Esophagus (tissue), 2 donors: ENCODE measurements around the gene TRAF3. TPM values are rescaled to one million over a fixed set of nuclear protein-coding genes. Genes with fewer than 3 reads are reported as not detected.

Experiments used
- H3K27ac ChIP-seq, 2 donors: one replicate each; pipeline ENCODE4 v1.5.1; 2013; ENCODE audit warnings: low read depth in 2 of 2, mild to moderate bottlenecking in 2 of 2, inconsistent platforms in 1 of 2, low read length in 1 of 2, moderate library complexity in 1 of 2
- H3K27me3 ChIP-seq, 2 donors: one replicate each; pipeline ENCODE4 v1.6.1; 2013; ENCODE audit warnings: low read length in 2 of 2, control low read depth in 1 of 2, mild to moderate bottlenecking in 1 of 2; ENCODE audit not compliant: insufficient read depth in 2 of 2, control insufficient read depth in 1 of 2
- H3K36me3 ChIP-seq, 2 donors: one replicate each; pipeline ENCODE4 v1.6.1; 2013; ENCODE audit warnings: low read length in 1 of 2; ENCODE audit not compliant: control insufficient read depth in 2 of 2, insufficient read depth in 2 of 2
- H3K4me1 ChIP-seq, 2 donors: one replicate each; pipeline ENCODE4 v1.6.1; 2013; ENCODE audit warnings: low read length in 1 of 2; ENCODE audit not compliant: control insufficient read depth in 2 of 2, insufficient read depth in 2 of 2
- H3K4me3 ChIP-seq, 2 donors: one replicate each; pipeline ENCODE4 v1.5.1; 2013; ENCODE audit warnings: low read length in 2 of 2, mild to moderate bottlenecking in 2 of 2, low read depth in 1 of 2, moderate library complexity in 1 of 2
- H3K9me3 ChIP-seq, 2 donors: one replicate each; pipeline ENCODE4 v1.6.1; 2013; ENCODE audit warnings: mild to moderate bottlenecking in 2 of 2, low read depth in 1 of 2, low read length in 1 of 2, moderate library complexity in 1 of 2; ENCODE audit not compliant: control insufficient read depth in 2 of 2, insufficient read depth in 1 of 2
- WGBS, 2 donors: extraction: QIAGEN DNeasy Blood & Tissue Kit; methylation state at CpG; one replicate each; pipeline ENCODE4 v1.1.7; 2013; 5-methylcytosine and 5-hydroxymethylcytosine counted together
- polyA plus RNA-seq, 2 donors: library from polyadenylated mRNA; stranded (reverse); fragments of 200-250 nt; gene quantifications; one replicate each; pipeline ENCODE4 v1.2.3, GENCODE V29; 2013
- donor health status: healthy with polysubstance abuse.
- donor health status: Bipolar disorder and iron deficiency.

TRAF3 gene
- polyA plus RNA-seq, 2 donors: 3.8 to 4.9 TPM

GRCh38 chr14:102900631-102901571 is 123.7 kb downstream of the TRAF3 start:
- peaks cover 7 to 28% of the 10 kb centered on the region in 2 donors for H3K36me3 ChIP-seq

GRCh38 chr14:102901633-102902032 is 124.4 kb downstream of the TRAF3 start:
- Histone ChIP-seq H3K27me3 (no peaks in the 10 kb centered on the region), H3K4me3 (no peak overlapping the region), H3K4me1 (no peaks in the 10 kb centered on the region), H3K36me3 (peaks cover 7 to 29% of the 10 kb centered on the region in 2 donors), H3K27ac (no peak overlapping the region), H3K9me3 (no peaks in the 10 kb centered on the region)
- WGBS, 2 donors: 77 to 84% methylated on average over 4 of the region's 4 CpGs

More at GRCh38 chr14:102900631-102901571, 123.7 kb downstream of the TRAF3 start:
- Histone ChIP-seq H3K9me3 (no peaks in the 10 kb centered on the region), H3K27ac (no peak overlapping the region), H3K4me3 (no peak overlapping the region), H3K27me3 (no peaks in the 10 kb centered on the region), H3K4me1 (no peaks in the 10 kb centered on the region)
- 82 to 85% methylated on average over 39 of the region's 39 CpGs for WGBS, 2 donors

DNA sequence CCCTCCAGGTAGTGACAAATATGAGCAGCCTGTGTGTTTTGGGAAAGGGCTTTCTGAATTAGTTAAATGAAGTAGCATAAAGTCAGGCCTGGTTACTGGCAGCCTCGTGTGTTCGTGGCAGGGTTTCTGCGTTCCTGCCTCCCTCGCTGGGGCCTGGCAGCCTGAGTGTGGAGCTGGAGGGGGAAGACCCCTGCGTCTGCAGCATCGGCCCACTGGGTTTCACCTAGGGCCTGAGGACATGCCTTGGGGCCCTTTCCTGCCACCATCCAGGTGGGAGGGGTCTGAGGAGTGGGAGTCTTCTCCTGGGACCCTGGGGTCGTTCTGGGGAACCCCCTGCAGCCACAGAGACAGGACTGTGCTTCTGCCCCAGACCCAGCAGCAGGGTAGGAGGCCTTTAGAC is 124.8 kb downstream of the TRAF3 start:
- H3K27ac ChIP-seq: no peak overlapping the region
- H3K4me1 ChIP-seq: no peaks in the 10 kb centered on the region
- H3K9me3 ChIP-seq: no peaks in the 10 kb centered on the region
- H3K27me3 ChIP-seq: no peaks in the 10 kb centered on the region
- WGBS, 2 donors: 87 to 88% methylated on average over 7 of the region's 7 CpGs
- peaks cover 7 to 32% of the 10 kb centered on the region in 2 donors for H3K36me3 ChIP-seq
- no peak overlapping the region for H3K4me3 ChIP-seq

DNA sequence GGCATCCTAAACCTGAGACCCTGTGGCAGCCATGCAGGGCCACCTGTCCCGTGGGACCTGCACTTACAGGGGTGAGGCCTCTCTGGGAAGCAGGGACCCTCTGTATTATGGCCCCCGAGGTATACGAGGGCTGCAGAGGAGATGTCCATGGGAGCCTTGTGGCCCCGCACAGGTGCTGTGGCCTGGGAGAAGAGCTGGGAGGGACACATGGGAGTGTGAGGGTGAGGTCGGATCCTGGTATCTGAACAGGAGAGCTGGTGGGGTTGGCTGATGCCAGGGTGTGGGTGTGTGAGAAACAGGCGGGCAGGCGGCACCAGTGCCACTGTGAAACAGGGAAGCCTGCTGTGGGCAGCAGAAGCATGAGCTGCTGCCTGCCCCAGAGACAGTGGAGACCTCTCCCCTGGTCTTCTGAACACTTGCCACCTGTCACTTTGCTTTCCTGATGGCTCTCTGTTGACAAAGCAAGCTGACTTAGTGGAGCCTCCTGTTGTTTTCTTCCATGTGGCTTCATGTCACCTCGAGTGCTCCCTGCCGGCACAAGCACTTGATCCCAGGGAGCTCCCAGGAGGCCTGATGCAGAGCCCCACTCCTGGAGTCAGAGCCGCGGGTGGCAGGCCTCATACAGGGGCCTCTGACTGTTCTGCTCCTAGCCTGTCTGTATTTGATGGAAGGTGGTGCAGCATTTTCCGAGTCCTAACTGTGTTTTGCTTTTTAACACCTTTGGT is 125.4 kb downstream of the TRAF3 start:
- Histone ChIP-seq H3K27me3 (no peaks in the 10 kb centered on the region), H3K9me3 (no peaks in the 10 kb centered on the region), H3K4me1 (no peaks in the 10 kb centered on the region), H3K4me3 (no peak overlapping the region), H3K36me3 (peaks cover 6 to 38% of the 10 kb centered on the region in 2 donors), H3K27ac (no peak overlapping the region)
- 89 to 90% methylated on average over 12 of the region's 12 CpGs for WGBS, 2 donors

- Histone ChIP-seq H3K27me3 (no peaks in the 10 kb centered on the region), H3K9me3 (no peaks in the 10 kb centered on the region), H3K4me1 (no peaks in the 10 kb centered on the region), H3K27ac (no peak overlapping the region), H3K36me3 (peaks cover 4 to 44% of the 10 kb centered on the region in 2 donors), H3K4me3 (no peak overlapping the region)
- WGBS, 2 donors: 93 to 96% methylated on average over 29 of the region's 29 CpGs
Measured at GRCh38 chr14:102903248-102903888, 126.1 kb downstream of the TRAF3 start.

GRCh38 chr14:102903889-102904512 is 126.8 kb downstream of the TRAF3 start:
- no peak overlapping the region for H3K27ac ChIP-seq
- H3K36me3 ChIP-seq: peaks cover 4 to 46% of the 10 kb centered on the region in 2 donors
- no peaks in the 10 kb centered on the region for H3K9me3 ChIP-seq
- no peak overlapping the region for H3K4me3 ChIP-seq
- no peaks in the 10 kb centered on the region for H3K4me1 ChIP-seq
- 95 to 98% methylated on average over 7 of the region's 7 CpGs for WGBS, 2 donors
- no peaks in the 10 kb centered on the region for H3K27me3 ChIP-seq

DNA sequence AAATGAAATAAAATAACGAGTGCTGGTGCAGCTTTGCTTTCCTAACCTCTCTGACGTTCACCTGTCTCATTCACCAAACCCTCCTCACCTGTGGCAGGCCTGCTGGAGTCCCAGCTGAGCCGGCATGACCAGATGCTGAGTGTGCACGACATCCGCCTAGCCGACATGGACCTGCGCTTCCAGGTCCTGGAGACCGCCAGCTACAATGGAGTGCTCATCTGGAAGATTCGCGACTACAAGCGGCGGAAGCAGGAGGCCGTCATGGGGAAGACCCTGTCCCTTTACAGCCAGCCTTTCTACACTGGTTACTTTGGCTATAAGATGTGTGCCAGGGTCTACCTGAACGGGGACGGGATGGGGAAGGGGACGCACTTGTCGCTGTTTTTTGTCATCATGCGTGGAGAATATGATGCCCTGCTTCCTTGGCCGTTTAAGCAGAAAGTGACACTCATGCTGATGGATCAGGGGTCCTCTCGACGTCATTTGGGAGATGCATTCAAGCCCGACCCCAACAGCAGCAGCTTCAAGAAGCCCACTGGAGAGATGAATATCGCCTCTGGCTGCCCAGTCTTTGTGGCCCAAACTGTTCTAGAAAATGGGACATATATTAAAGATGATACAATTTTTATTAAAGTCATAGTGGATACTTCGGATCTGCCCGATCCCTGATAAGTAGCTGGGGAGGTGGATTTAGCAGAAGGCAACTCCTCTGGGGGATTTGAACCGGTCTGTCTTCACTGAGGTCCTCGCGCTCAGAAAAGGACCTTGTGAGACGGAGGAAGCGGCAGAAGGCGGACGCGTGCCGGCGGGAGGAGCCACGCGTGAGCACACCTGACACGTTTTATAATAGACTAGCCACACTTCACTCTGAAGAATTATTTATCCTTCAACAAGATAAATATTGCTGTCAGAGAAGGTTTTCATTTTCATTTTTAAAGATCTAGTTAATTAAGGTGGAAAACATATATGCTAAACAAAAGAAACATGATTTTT is 128.2 kb downstream of the TRAF3 start:
- Histone ChIP-seq H3K9me3 (no peaks in the 10 kb centered on the region), H3K36me3 (peaks cover 4 to 49% of the 10 kb centered on the region in 2 donors), H3K27me3 (no peaks in the 10 kb centered on the region), H3K4me3 (no peak overlapping the region), H3K27ac (no peak overlapping the region), H3K4me1 (no peaks in the 10 kb centered on the region)
- 95 to 97% methylated on average over 38 of the region's 38 CpGs for WGBS, 2 donors

- Histone ChIP-seq H3K9me3 (no peaks in the 10 kb centered on the region), H3K27ac (no peak overlapping the region), H3K36me3 (peaks cover 4 to 49% of the 10 kb centered on the region in 2 donors), H3K4me3 (no peak overlapping the region), H3K4me1 (no peaks in the 10 kb centered on the region), H3K27me3 (no peaks in the 10 kb centered on the region)
- 96% methylated on average over 30 of the region's 30 CpGs for WGBS, 2 donors
Measured at GRCh38 chr14:102906616-102907302, 129.5 kb downstream of the TRAF3 start.
